SK-N-SH (cell line): Measurements from ENCODE around the gene IFT74. TPM values are rescaled to one million over a fixed set of nuclear protein-coding genes. Genes with fewer than 3 reads are reported as not detected.

ENCODE experiments used
- CTCF ChIA-PET: fragments of 300-600, 350-600 bp; formaldehyde crosslinking; extraction: SDS; loops from one replicate; lab custom pipeline; 2021; lab: Yijun Ruan, JAX
- POLR2A ChIA-PET: fragments of 350-600 bp; sonication (Branson Sonifier 250); formaldehyde crosslinking; extraction: SDS; loops from one replicate; lab custom pipeline; 2020; ENCODE audit warnings: antibody characterized with exemption, inconsistent platforms; lab: Yijun Ruan, JAX
- DNase-seq: peaks from one replicate; pipeline ENCODE4 v3.0.0; 2012
- H2AFZ ChIP-seq: fragments of 200-600 bp; sonication (generic); 2 replicates; pipeline ENCODE4 v1.8.1; 2016; ENCODE audit warnings: antibody characterized with exemption, mild to moderate bottlenecking, low read depth
- H3F3A ChIP-seq: fragments of 200-600 bp; sonication (generic); replicated peaks from 2 replicates; pipeline ENCODE3; 2016; ENCODE audit warnings: antibody characterized with exemption, mild to moderate bottlenecking; ENCODE audit not compliant: insufficient read depth
- H3K27ac ChIP-seq, 2 experiments: fragments of 200-500 bp in 1 of 2; fragments of 200-600 bp in 1 of 2; sonication (Bioruptor generic) in 1 of 2; sonication (generic), shearing (Covaris generic) in 1 of 2; 2 replicates each; pipeline versions ENCODE4 v1.5.1 to v1.6.1; 2014 to 2016; ENCODE audit warnings: low read depth in 2 of 2, inconsistent platforms in 1 of 2, low read length in 1 of 2, mild to moderate bottlenecking in 1 of 2, mixed read lengths in 1 of 2
- H3K27me3 ChIP-seq: fragments of 200-600 bp; sonication (generic), shearing (Covaris generic); 2 replicates; pipeline ENCODE4 v1.6.1; 2016; ENCODE audit warnings: mixed run types; ENCODE audit not compliant: insufficient read depth
- H3K36me3 ChIP-seq, 2 experiments: fragments of 200-500 bp in 1 of 2; fragments of 200-600 bp in 1 of 2; sonication (Bioruptor generic) in 1 of 2; sonication (generic) in 1 of 2; replicated peaks in 1 of 2; 2 replicates each; pipeline versions ENCODE3 to v1.5.1; 2014 to 2016; ENCODE audit warnings: low read length in 1 of 2, mild to moderate bottlenecking in 1 of 2; ENCODE audit not compliant: insufficient read depth in 2 of 2, control insufficient read depth in 1 of 2
- H3K4me1 ChIP-seq, 2 experiments: fragments of 200-500 bp in 1 of 2; fragments of 200-600 bp in 1 of 2; sonication (Bioruptor generic) in 1 of 2; sonication (generic), shearing (Covaris generic) in 1 of 2; 2 replicates each; pipeline versions ENCODE4 v1.5.1 to v1.6.1; 2014 to 2016; ENCODE audit warnings: low read depth in 1 of 2, low read length in 1 of 2, mixed run types in 1 of 2; ENCODE audit not compliant: insufficient read depth in 2 of 2, control insufficient read depth in 1 of 2
- H3K4me2 ChIP-seq: fragments of 200-600 bp; sonication (generic), shearing (Covaris generic); 2 replicates; pipeline ENCODE4 v1.6.1; 2017; ENCODE audit warnings: mixed run types
- H3K4me3 ChIP-seq, 2 experiments: fragments of 200-500 bp in 1 of 2; fragments of 200-600 bp in 1 of 2; sonication (Bioruptor generic) in 1 of 2; sonication (generic), shearing (Covaris generic) in 1 of 2; 2 replicates each; pipeline versions ENCODE4 v1.5.1 to v1.8.1; 2014 to 2016; ENCODE audit warnings: low read depth in 2 of 2, inconsistent platforms in 1 of 2, low read length in 1 of 2, mild to moderate bottlenecking in 1 of 2, mixed read lengths in 1 of 2, moderate library complexity in 1 of 2
- H3K79me2 ChIP-seq: fragments of 200-600 bp; sonication (generic); 2 replicates; pipeline ENCODE4 v1.8.1; 2017; ENCODE audit warnings: mild to moderate bottlenecking; ENCODE audit not compliant: insufficient read depth
- H3K9ac ChIP-seq: fragments of 200-600 bp; sonication (generic); 2 replicates; pipeline ENCODE4 v1.6.1; 2017; ENCODE audit warnings: mixed run types
- H3K9me2 ChIP-seq: fragments of 200-600 bp; sonication (generic); 2 replicates; pipeline ENCODE4 v1.6.1; 2017; ENCODE audit warnings: mixed run types
- H3K9me3 ChIP-seq: fragments of 200-600 bp; sonication (generic); 2 replicates; pipeline ENCODE4 v1.6.1; 2017; ENCODE audit warnings: mixed run types, mild to moderate bottlenecking, moderate library complexity
- H4K20me1 ChIP-seq: fragments of 200-600 bp; sonication (generic); 2 replicates; pipeline ENCODE4 v1.6.1; 2017; ENCODE audit warnings: mild to moderate bottlenecking, mixed run types; ENCODE audit not compliant: insufficient read depth
- CHD2 ChIP-seq: fragments of 150-350 bp; IDR thresholded peaks from 2 replicates; pipeline ENCODE4 v1.6.1; 2018; ENCODE audit warnings: low read length; ENCODE audit not compliant: partially characterized antibody
- EZH2phosphoT487 ChIP-seq: fragments of 200-600 bp; sonication (generic); IDR thresholded peaks from 2 replicates; pipeline ENCODE4 v1.6.1; 2017; ENCODE audit warnings: low read depth, mixed run types, mild to moderate bottlenecking, antibody characterized with exemption, moderate library complexity, borderline replicate concordance
- IRF3 ChIP-seq: fragments of 150-350 bp; IDR thresholded peaks from 2 replicates; pipeline ENCODE4 v1.6.1; 2016; ENCODE audit warnings: mild to moderate bottlenecking, low read depth, low read length
- JUND ChIP-seq: IDR thresholded peaks from 2 replicates; pipeline ENCODE4 v1.4.0; 2012
- MEF2A ChIP-seq: IDR thresholded peaks from 2 replicates; pipeline ENCODE4 v1.4.0; 2012; ENCODE audit warnings: low read depth, borderline replicate concordance
- POLR2AphosphoS5 ChIP-seq: IDR thresholded peaks from 2 replicates; pipeline ENCODE4 v1.6.1; 2012; ENCODE audit warnings: low read depth, low read length
- RAD21 ChIP-seq: IDR thresholded peaks from 2 replicates; pipeline ENCODE4 v1.6.1; 2012; ENCODE audit warnings: mild to moderate bottlenecking, low read length
- RCOR1 ChIP-seq: fragments of 150-350 bp; IDR thresholded peaks from 2 replicates; pipeline ENCODE4 v1.6.1; 2017; ENCODE audit warnings: antibody characterized with exemption, low read length
- RFX5 ChIP-seq: IDR thresholded peaks from 2 replicates; pipeline ENCODE4 v1.6.1; 2012; ENCODE audit warnings: mild to moderate bottlenecking, improper control_type of control experiment, low read length
- SIN3A ChIP-seq: IDR thresholded peaks from 2 replicates; pipeline ENCODE4 v1.6.1; 2012; ENCODE audit warnings: low read depth, mild to moderate bottlenecking, low read length, moderate library complexity, borderline replicate concordance
- TCF12 ChIP-seq: IDR thresholded peaks from 2 replicates; pipeline ENCODE4 v1.4.0; 2012
- TEAD4 ChIP-seq: IDR thresholded peaks from 2 replicates; pipeline ENCODE4 v1.4.0; 2012; ENCODE audit warnings: mild to moderate bottlenecking, borderline replicate concordance; ENCODE audit not compliant: insufficient read depth
- YY1 ChIP-seq: IDR thresholded peaks from 2 replicates; pipeline ENCODE4 v1.4.0; 2012; ENCODE audit warnings: low read depth, mild to moderate bottlenecking
- WGBS: methylation state at CpG from one replicate; pipeline ENCODE4 v1.1.6; 2017; ENCODE audit warnings: low lambda C conversion rate; 5-methylcytosine and 5-hydroxymethylcytosine counted together
- polyA plus RNA-seq, 3 experiments: library from polyadenylated mRNA; depleted of rRNA; stranded (reverse); fragments of >200 nt; gene quantifications; 2 replicates each; pipeline ENCODE4 v1.2.3, GENCODE V29; 2012
- TF ChIP-seq, protein P1 (sequence below): IDR thresholded peaks from 2 replicates; pipeline ENCODE4 v1.4.0; 2012; ENCODE audit warnings: low read depth
- TF ChIP-seq, protein P2 (sequence below): IDR thresholded peaks from 2 replicates; pipeline ENCODE4; 2012
- TF ChIP-seq, protein P3 (sequence below): IDR thresholded peaks from 2 replicates; pipeline ENCODE4 v1.4.0; 2012; ENCODE audit warnings: low read depth, borderline replicate concordance
- TF ChIP-seq, protein P4 (sequence below): fragments of 200-600 bp; sonication (generic); IDR thresholded peaks from 2 replicates; pipeline ENCODE4 v1.6.1; 2017; ENCODE audit warnings: antibody characterized with exemption, mild to moderate bottlenecking, moderate library complexity

IFT74 gene
- polyA plus RNA-seq, 1 of the 3 experiments (the other 2 are of a cell fraction) = 6.3 TPM

DNA sequence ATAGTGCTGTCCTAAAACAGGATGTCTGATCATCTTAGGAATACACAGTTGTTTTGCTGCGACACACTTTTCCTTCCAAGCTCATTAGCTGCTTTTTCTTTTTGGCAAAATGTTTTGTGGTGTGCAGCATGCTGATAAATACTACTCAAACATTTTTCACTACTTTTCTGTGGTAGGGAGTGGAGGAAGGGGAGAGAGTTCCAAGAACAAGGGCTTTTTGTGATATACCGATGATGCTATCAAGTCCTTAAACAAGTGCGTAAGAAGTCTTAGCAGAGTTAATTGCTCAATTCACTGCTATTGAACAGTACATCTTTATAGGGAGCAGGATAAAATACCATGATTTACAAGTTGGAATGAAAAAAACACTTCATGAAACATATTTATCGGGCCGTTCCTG is 129.2 kb downstream of the IFT74 start:
- WGBS = 96% methylated on average over 5 of the region's 5 CpGs
- ChIA-PET POLR2A (no interaction called here), CTCF (no interaction called here)
- H3F3A ChIP-seq = peaks cover 18% of the 10 kb centered on the region
- H3K4me3 ChIP-seq = no peak overlapping the region
- H3K4me2 ChIP-seq = no peak overlapping the region
- peaks cover 0 to 27% of the 10 kb centered on the region in 2 experiments; a peak in 2 of 4 replicates for H3K4me1 ChIP-seq
- no peaks in the 10 kb centered on the region for H3K9me3 ChIP-seq
- no peaks in the 10 kb centered on the region for H3K27me3 ChIP-seq
- no peaks in the 10 kb centered on the region for H4K20me1 ChIP-seq
- no peaks in the 10 kb centered on the region for H3K9me2 ChIP-seq
- TF ChIP-seq SIN3A = no peak
- no peak for TF ChIP-seq JUND
- TF ChIP-seq RCOR1 = no peak
- TF ChIP-seq, protein P1, sequence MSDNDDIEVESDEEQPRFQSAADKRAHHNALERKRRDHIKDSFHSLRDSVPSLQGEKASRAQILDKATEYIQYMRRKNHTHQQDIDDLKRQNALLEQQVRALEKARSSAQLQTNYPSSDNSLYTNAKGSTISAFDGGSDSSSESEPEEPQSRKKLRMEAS = no peak
- no peak for TF ChIP-seq CHD2
- TF ChIP-seq, protein P2, sequence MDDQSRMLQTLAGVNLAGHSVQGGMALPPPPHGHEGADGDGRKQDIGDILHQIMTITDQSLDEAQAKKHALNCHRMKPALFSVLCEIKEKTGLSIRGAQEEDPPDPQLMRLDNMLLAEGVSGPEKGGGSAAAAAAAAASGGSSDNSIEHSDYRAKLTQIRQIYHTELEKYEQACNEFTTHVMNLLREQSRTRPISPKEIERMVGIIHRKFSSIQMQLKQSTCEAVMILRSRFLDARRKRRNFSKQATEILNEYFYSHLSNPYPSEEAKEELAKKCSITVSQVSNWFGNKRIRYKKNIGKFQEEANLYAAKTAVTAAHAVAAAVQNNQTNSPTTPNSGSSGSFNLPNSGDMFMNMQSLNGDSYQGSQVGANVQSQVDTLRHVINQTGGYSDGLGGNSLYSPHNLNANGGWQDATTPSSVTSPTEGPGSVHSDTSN = no peak
- no peak for TF ChIP-seq RFX5
- no peak for TF ChIP-seq TEAD4
- TF ChIP-seq MEF2A = no peak
- TF ChIP-seq POLR2AphosphoS5 = no peak
- TF ChIP-seq IRF3 = no peak
- TF ChIP-seq RAD21 = no peak
- TF ChIP-seq, protein P3, sequence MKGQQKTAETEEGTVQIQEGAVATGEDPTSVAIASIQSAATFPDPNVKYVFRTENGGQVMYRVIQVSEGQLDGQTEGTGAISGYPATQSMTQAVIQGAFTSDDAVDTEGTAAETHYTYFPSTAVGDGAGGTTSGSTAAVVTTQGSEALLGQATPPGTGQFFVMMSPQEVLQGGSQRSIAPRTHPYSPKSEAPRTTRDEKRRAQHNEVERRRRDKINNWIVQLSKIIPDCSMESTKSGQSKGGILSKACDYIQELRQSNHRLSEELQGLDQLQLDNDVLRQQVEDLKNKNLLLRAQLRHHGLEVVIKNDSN = no peak
- TF ChIP-seq, protein P4, sequence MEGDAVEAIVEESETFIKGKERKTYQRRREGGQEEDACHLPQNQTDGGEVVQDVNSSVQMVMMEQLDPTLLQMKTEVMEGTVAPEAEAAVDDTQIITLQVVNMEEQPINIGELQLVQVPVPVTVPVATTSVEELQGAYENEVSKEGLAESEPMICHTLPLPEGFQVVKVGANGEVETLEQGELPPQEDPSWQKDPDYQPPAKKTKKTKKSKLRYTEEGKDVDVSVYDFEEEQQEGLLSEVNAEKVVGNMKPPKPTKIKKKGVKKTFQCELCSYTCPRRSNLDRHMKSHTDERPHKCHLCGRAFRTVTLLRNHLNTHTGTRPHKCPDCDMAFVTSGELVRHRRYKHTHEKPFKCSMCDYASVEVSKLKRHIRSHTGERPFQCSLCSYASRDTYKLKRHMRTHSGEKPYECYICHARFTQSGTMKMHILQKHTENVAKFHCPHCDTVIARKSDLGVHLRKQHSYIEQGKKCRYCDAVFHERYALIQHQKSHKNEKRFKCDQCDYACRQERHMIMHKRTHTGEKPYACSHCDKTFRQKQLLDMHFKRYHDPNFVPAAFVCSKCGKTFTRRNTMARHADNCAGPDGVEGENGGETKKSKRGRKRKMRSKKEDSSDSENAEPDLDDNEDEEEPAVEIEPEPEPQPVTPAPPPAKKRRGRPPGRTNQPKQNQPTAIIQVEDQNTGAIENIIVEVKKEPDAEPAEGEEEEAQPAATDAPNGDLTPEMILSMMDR = no peak
- TF ChIP-seq YY1 = no peak
- no peak for TF ChIP-seq TCF12
- no peak for TF ChIP-seq EZH2phosphoT487
- no peak overlapping the region for H2AFZ ChIP-seq
- no peak for DNase-seq
- no peaks in the 10 kb centered on the region for H3K79me2 ChIP-seq
- H3K27ac ChIP-seq = no peak overlapping the region
- H3K36me3 ChIP-seq = no peaks in the 10 kb centered on the region
- H3K9ac ChIP-seq = no peak overlapping the region
